Hindlimb muscle (tissue), 1 donor: Measurements from ENCODE around the gene OR2AT4. TPM values are rescaled to one million over a fixed set of nuclear protein-coding genes. Genes with fewer than 3 reads are reported as not detected.
"Not testable (repeated sequence)": the region's sequence is repeated elsewhere in the genome, so short reads cannot be mapped to it uniquely, and the experiment has no call there.

Experiments
- DNase-seq: peaks from one replicate; pipeline ENCODE4 v3.0.0-alpha.2; 2013
- polyA plus RNA-seq: library from polyadenylated mRNA; unstranded; fragments of 120-200 nt; gene quantifications from one replicate; pipeline ENCODE4 v1.2.1, GENCODE V29; 2013; ENCODE audit not compliant: insufficient read length

Gene OR2AT4
- 0.06 TPM for polyA plus RNA-seq

- no peak for DNase-seq
Observed at GRCh38 chr11:75096456-75097172, at the start of gene OR2AT4. OR2AT4 (minus strand) TSS chr11:75096876.

- no peak for DNase-seq
Observed at GRCh38 chr11:75145972-75146519, 49.4 kb upstream of the OR2AT4 start.

- no peak for DNase-seq
Observed at GRCh38 chr11:75145196-75145971, 48.7 kb upstream of the OR2AT4 start.

- no peak for DNase-seq
Observed at GRCh38 chr11:75144716-75145014, 48.0 kb upstream of the OR2AT4 start.

- no peak for DNase-seq
Observed at GRCh38 chr11:75143420-75143731, 46.7 kb upstream of the OR2AT4 start.

- peak; percentile 67 for DNase-seq
Observed at GRCh38 chr11:75142714-75143419, 46.2 kb upstream of the OR2AT4 start.

GRCh38 chr11:75141166-75141565 lies 44.5 kb upstream of the OR2AT4 start:
- no peak for DNase-seq

- DNase-seq: no peak
Observed at GRCh38 chr11:75140269-75141138, 43.8 kb upstream of the OR2AT4 start.

GRCh38 chr11:75135651-75136050 lies 39.0 kb upstream of the OR2AT4 start:
- DNase-seq: no peak

GRCh38 chr11:75135021-75135650 lies 38.5 kb upstream of the OR2AT4 start:
- DNase-seq: no peak

GRCh38 chr11:75133976-75134375 lies 37.3 kb upstream of the OR2AT4 start:
- DNase-seq: no peak

GRCh38 chr11:75132080-75132479 lies 35.4 kb upstream of the OR2AT4 start:
- DNase-seq: no peak

- no peak for DNase-seq
Observed at GRCh38 chr11:75126564-75126963, 29.9 kb upstream of the OR2AT4 start.

- DNase-seq: no peak
Observed at GRCh38 chr11:75118577-75118976, 21.9 kb upstream of the OR2AT4 start.

GRCh38 chr11:75114465-75114864 lies 17.8 kb upstream of the OR2AT4 start:
- DNase-seq: no peak

GRCh38 chr11:75113030-75113429 lies 16.4 kb upstream of the OR2AT4 start:
- DNase-seq: no peak

GRCh38 chr11:75112200-75112599 lies 15.5 kb upstream of the OR2AT4 start:
- DNase-seq: no peak

- DNase-seq: no peak
Observed at GRCh38 chr11:75107187-75107586, 10.5 kb upstream of the OR2AT4 start.

- DNase-seq: not testable (repeated sequence)
Observed at GRCh38 chr11:75105967-75106681, 9.4 kb upstream of the OR2AT4 start.

- DNase-seq: no peak
Observed at GRCh38 chr11:75105462-75105925, 8.8 kb upstream of the OR2AT4 start.

- DNase-seq: no peak
Observed at GRCh38 chr11:75103380-75104026, 6.8 kb upstream of the OR2AT4 start.
